PC-9 (cell line): ENCODE data around the gene SPATA7. TPM values are rescaled to one million over a fixed set of nuclear protein-coding genes. Genes with fewer than 3 reads are reported as not detected.
A peak's percentile ranks its signal among the peaks of the same experiment; 100 is the strongest.

Experiments
- BruUV-seq: library from RNA; stranded (reverse); fragments of 400-500 nt; replicated peaks from 2 replicates; lab custom pipeline; 2021; lab: Mats Ljungman, UMichigan
- CTCF ChIA-PET: fragments of 300-600 bp; sonication (Branson Sonifier 250); formaldehyde crosslinking; loops from one replicate; lab custom pipeline; 2022; ENCODE audit warnings: antibody characterized with exemption; lab: Charles Lee
- POLR2A ChIA-PET: fragments of 300-600 bp; sonication (Branson Sonifier 250); formaldehyde crosslinking; loops from one replicate; lab custom pipeline; 2022; ENCODE audit warnings: antibody characterized with exemption; ENCODE audit not compliant: unreplicated experiment; lab: Charles Lee
- DNase-seq, 2 experiments: peaks; one replicate each; pipeline versions ENCODE4 v3.0.0 to v3.0.0-alpha.2; 2015 to 2022; ENCODE audit warnings: mixed read lengths in 1 of 2
- H2AFZ ChIP-seq: fragments of 200-600 bp; sonication (generic); 2 replicates; pipeline ENCODE4 v1.8.1; 2017; ENCODE audit warnings: antibody characterized with exemption
- H3F3A ChIP-seq: fragments of 200-600 bp; sonication (generic); 2 replicates; pipeline ENCODE4 v1.8.1; 2017; ENCODE audit warnings: antibody characterized with exemption, mild to moderate bottlenecking, low read depth; ENCODE audit not compliant: insufficient read depth
- H3K27ac ChIP-seq: fragments of 200-600 bp; sonication (generic); 2 replicates; pipeline ENCODE4 v1.6.1; 2016; ENCODE audit warnings: mixed run types
- H3K27me3 ChIP-seq: fragments of 200-600 bp; sonication (generic); 2 replicates; pipeline ENCODE4 v1.6.1; 2016; ENCODE audit warnings: low read depth, mixed run types; ENCODE audit not compliant: insufficient read depth
- H3K36me3 ChIP-seq: fragments of 200-600 bp; sonication (generic); 2 replicates; pipeline ENCODE4 v1.6.1; 2016; ENCODE audit warnings: low read depth, mixed run types
- H3K4me1 ChIP-seq: fragments of 200-600 bp; sonication (generic); replicated peaks from 2 replicates; pipeline ENCODE4 v1.6.1; 2016; ENCODE audit warnings: mixed run types; ENCODE audit not compliant: insufficient read depth
- H3K4me2 ChIP-seq: fragments of 200-600 bp; sonication (generic); 2 replicates; pipeline ENCODE4 v1.6.1; 2017; ENCODE audit warnings: mixed run types
- H3K4me3 ChIP-seq: fragments of 200-600 bp; sonication (generic); 2 replicates; pipeline ENCODE4 v1.6.1; 2016; ENCODE audit warnings: mixed run types
- H3K79me2 ChIP-seq: fragments of 200-600 bp; sonication (generic); 2 replicates; pipeline ENCODE4 v1.6.1; 2017; ENCODE audit warnings: low read depth, mixed run types
- H3K9me2 ChIP-seq: fragments of 200-600 bp; sonication (generic); 2 replicates; pipeline ENCODE4 v1.8.1; 2017; ENCODE audit warnings: mild to moderate bottlenecking; ENCODE audit not compliant: insufficient read depth
- H3K9me3 ChIP-seq: fragments of 200-600 bp; sonication (generic); 2 replicates; pipeline ENCODE4 v1.8.1; 2016; ENCODE audit warnings: low read depth; ENCODE audit not compliant: insufficient read depth
- H4K20me1 ChIP-seq: fragments of 200-600 bp; sonication (generic); 2 replicates; pipeline ENCODE4 v1.8.1; 2017; ENCODE audit not compliant: insufficient read depth
- CTCF ChIP-seq: fragments of 200-600 bp; sonication (generic); conservative IDR thresholded peaks from 2 replicates; pipeline ENCODE4 v1.6.1; 2017; ENCODE audit warnings: mixed run types, antibody characterized with exemption, mild to moderate bottlenecking, moderate library complexity
- EZH2 ChIP-seq: fragments of 200-600 bp; sonication (generic); IDR thresholded peaks from 2 replicates; pipeline ENCODE4 v1.8.0; 2017; ENCODE audit warnings: antibody characterized with exemption, low read depth
- intact Hi-C: fragments of 100-400 bp; cut with micrococcal nuclease; formaldehyde crosslinking; loops from one replicate; pipeline ENCODE4 v1.10.0; 2022; ENCODE audit not compliant: unreplicated experiment
- total RNA-seq: library from RNA; stranded (reverse); gene quantifications from 2 replicates; pipeline ENCODE4 v1.2.3, GENCODE V29; 2021

Gene SPATA7
- total RNA-seq, 1 experiment from 2014 or later = 2.9 TPM

DNA sequence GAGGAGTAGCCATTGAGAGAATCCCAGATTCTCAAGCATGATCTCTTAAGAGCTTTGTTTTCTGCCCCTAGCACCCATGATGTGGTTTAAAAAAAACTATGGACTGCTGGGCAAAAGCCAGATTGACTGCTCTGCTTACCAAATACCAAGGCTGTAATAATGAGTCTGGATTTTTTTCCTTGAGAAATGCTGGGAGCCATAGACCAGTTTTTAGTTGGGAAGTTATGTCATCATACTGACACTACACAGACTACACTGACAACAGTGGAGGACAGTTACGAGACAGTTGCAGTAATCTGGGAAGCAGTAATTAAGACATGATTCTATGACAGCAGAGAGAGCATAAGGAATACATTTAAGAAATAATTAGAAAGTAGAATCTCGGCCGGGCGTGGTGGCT is 35.8 kb downstream of the SPATA7 start:
- POLR2A ChIA-PET = no interaction called here
- no peaks in the 10 kb centered on the region for H3K9me3 ChIP-seq
- no peak overlapping the region for H3K4me2 ChIP-seq
- no peak overlapping the region for H3K27ac ChIP-seq
- H3K9me2 ChIP-seq = no peaks in the 10 kb centered on the region
- no peaks in the 10 kb centered on the region for H3K36me3 ChIP-seq
- intact Hi-C loops = no loop called here
- H3F3A ChIP-seq = no peaks in the 10 kb centered on the region
- H2AFZ ChIP-seq = no peak overlapping the region
- H4K20me1 ChIP-seq = no peaks in the 10 kb centered on the region
- H3K4me3 ChIP-seq = no peak overlapping the region
- no peaks in the 10 kb centered on the region for H3K4me1 ChIP-seq
- DNase-seq = no peak
- no peak for TF ChIP-seq CTCF
- TF ChIP-seq EZH2 = no peak
- CTCF ChIA-PET = no interaction called here
- no peaks in the 10 kb centered on the region for H3K79me2 ChIP-seq
- H3K27me3 ChIP-seq = no peaks in the 10 kb centered on the region
- BruUV-seq = no TSS peak

DNA sequence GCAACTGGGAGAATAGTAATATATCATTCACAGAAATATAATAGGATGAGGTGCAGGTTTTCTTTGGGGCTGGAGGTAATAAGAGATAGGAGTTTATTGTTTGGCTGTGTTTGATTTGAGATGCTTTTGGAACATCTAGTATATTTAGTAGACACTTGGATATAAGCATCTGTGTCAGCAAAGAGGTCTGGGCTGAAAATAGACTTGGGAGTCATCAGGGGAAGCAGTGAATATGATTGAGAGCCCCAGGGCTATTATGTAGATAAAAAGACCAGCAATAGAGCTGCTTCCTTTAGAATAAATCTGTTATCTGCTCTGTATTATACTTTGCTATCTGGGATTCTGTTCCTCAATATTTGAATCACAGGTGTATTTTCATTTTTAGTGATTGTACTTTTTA is 36.6 kb downstream of the SPATA7 start:
- CTCF ChIA-PET = no interaction called here
- no peak overlapping the region for H3K4me3 ChIP-seq
- BruUV-seq = no TSS peak
- intact Hi-C loops = no loop called here
- H3K4me1 ChIP-seq = no peaks in the 10 kb centered on the region
- TF ChIP-seq CTCF (no peak), EZH2 (no peak)
- no peaks in the 10 kb centered on the region for H3K27me3 ChIP-seq
- no peaks in the 10 kb centered on the region for H3K79me2 ChIP-seq
- no peak overlapping the region for H3K27ac ChIP-seq
- no peak for DNase-seq
- no peaks in the 10 kb centered on the region for H3K9me2 ChIP-seq
- POLR2A ChIA-PET = no interaction called here
- no peaks in the 10 kb centered on the region for H3F3A ChIP-seq
- H2AFZ ChIP-seq = no peak overlapping the region
- no peaks in the 10 kb centered on the region for H4K20me1 ChIP-seq
- no peaks in the 10 kb centered on the region for H3K36me3 ChIP-seq
- H3K4me2 ChIP-seq = no peak overlapping the region
- H3K9me3 ChIP-seq = no peaks in the 10 kb centered on the region

- no peak overlapping the region for H3K4me2 ChIP-seq
- H3K9me3 ChIP-seq = no peaks in the 10 kb centered on the region
- TF ChIP-seq EZH2 (no peak), CTCF (no peak)
- no peaks in the 10 kb centered on the region for H3K79me2 ChIP-seq
- no peak overlapping the region for H2AFZ ChIP-seq
- H3F3A ChIP-seq = no peaks in the 10 kb centered on the region
- BruUV-seq = no TSS peak
- H3K9me2 ChIP-seq = no peaks in the 10 kb centered on the region
- POLR2A ChIA-PET = no interaction called here
- no peak overlapping the region for H3K4me3 ChIP-seq
- H3K27ac ChIP-seq = no peak overlapping the region
- H4K20me1 ChIP-seq = no peaks in the 10 kb centered on the region
- peak in 1 of 2 experiments; percentile 43 for DNase-seq
- CTCF ChIA-PET = no interaction called here
- H3K4me1 ChIP-seq = no peaks in the 10 kb centered on the region
- no peaks in the 10 kb centered on the region for H3K36me3 ChIP-seq
- no peaks in the 10 kb centered on the region for H3K27me3 ChIP-seq
- intact Hi-C loops = no loop called here
Measured at GRCh38 chr14:88422919-88423650, 37.6 kb downstream of the SPATA7 start.
